NCI-H510A (cell line): ENCODE data around the gene ADGRB2.
A peak's percentile ranks its signal among the peaks of the same experiment; 100 is the strongest.

Source experiments
- DNase-seq: peaks from one replicate; lab custom pipeline; 2025; lab: John Stamatoyannopoulos, UW

Gene ADGRB2

GRCh38 chr1:31795801-31796621, 31.9 kb upstream of the ADGRB2 start:
- no peak for DNase-seq

DNA sequence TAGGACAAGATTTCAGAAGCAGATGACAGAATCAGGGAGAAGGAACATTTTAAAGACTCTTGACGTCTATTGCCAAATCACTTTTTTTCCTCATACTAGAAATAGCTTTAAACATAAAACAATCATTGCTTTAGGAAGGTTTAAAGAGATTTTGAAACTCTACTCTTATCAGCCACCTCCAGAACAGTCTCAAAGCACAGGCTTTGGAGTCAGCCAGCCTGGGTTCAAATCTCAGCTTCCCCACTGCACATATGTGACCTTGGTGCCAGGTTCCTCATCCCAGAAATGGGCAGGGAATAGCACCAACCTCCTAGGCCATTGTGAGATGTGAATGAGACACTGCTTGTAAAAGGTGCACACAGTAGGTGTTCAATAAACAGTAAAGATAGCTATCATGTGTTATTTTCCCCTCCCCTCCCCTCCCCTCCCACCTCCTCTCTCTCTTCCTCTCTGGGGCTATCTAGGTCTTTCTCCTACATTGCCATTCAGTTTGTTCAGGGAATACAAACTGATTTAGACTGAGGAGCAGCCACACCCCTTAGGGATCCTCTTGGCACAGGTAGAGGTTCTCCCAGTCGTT, 31.0 kb upstream of the ADGRB2 start:
- no peak for DNase-seq

GRCh38 chr1:31793586-31794285, 29.6 kb upstream of the ADGRB2 start:
- no peak for DNase-seq

GRCh38 chr1:31793086-31793485, 28.9 kb upstream of the ADGRB2 start:
- DNase-seq: no peak

- no peak for DNase-seq
Measured at GRCh38 chr1:31792541-31792940, 28.4 kb upstream of the ADGRB2 start.

GRCh38 chr1:31792116-31792515, 28.0 kb upstream of the ADGRB2 start:
- DNase-seq: no peak

DNA sequence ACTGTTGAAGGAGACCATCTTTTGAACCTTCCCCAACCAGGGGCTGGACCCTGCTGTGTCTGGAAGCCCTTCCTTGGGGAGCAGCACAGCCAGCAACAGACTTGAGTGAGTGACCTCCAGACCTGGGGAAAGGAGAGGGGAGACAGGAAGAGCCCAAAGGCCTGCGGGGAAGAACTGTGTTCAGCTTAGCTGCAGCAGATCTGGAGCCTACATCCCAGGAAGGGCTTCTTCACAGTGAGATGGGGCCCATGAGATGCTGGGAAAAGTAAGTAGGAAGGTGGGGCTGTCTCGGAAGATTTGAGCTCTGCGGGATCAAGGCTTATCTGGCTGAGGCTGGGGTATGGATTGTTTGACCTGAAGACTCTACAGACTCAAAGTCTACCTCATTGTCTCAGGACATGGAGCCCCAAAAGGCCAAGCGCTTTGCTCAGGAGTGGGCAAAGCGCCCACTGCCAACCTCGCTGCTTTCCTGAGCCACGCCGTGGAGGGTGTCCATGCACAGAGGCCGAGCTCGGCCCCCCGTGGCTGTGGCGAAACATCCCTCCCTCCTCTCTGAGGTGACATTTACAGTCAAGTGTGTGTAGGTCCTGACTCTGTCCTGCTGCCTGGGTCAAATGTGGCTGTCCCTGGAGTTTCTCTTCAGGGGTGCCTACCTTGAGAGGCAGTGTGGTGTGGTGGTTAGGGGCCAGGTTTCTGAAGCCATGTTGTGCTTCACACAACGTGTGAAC, 27.2 kb upstream of the ADGRB2 start:
- DNase-seq: no peak

DNA sequence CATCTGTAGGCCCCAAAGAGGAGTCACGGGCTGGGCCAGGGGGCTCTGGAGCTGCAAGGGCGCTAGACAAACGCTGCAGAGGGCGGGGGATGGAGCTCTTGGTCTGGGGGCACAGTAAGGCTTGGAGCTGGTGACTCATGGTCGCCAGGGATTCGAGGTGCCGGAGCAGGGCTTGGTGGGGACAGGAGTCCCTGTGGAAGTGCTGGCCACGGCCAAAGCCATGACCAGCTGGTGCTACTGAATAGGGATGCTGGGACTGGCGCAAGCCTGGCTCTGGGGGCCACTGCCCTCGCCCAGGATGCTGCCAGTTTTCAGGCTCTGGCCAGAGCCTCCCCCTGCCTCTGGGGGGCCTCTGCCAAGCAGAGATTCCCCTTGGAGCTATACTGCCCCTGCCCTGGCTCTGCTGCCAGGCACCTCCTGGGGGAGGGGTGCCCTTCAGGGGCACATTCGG, 26.5 kb upstream of the ADGRB2 start:
- DNase-seq: no peak

DNA sequence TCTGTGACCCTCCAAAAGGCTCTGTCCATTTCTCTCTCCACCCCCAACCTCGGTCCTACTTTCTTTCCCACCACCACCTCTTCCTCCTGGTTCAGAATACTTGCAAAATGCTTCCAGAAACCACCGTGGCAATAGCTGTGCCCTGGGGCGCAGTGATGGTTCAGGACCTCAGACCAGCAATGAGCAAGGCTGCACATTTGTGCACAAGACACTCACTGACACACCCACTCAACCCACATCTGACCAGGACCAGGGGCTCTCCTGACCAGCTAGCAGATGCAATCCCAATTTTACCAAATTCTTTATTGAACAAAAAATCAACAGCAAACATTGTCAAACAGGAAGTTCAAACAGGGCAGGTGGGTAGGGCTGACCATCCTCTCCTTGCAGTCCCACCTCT, 26.0 kb upstream of the ADGRB2 start:
- DNase-seq: no peak

DNA sequence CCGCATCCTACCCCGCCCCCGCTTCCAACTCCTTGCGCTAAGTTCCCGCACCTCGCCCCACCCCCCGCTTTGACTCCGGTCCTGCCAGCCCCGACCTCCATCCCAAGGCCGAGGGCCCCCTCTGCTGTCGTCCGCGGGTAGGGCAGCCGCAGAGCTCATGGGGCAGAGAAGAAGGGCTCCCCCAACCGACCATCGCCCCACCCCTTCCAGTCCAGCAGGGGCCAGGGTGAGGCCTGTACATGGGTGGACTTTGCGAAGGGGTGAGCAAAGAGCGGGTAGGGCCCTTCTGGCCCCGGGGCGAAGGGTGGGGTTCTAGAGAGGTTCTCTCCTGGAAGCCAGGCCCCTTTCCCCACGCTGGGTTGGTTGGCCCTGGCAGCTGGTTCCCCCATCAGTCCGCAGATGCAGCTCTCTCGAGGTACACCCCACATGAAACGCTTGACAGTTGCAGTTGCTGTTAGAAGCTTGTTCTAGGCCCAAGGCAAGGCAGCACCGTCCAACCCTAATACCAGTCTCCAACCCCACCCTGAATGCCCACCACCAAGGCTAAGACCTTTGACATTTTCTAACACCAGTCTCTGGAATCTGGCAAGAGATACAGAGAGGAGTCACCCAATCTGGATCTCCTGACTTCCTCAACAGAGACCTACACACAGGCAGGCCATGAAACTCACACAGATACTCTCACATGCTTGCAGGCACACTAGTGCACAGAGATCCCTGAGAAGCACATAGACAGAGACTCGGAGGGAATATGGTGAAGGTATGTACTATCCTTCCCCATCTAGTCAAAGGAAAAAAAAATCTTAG, 25.3 kb upstream of the ADGRB2 start:
- DNase-seq: peak; percentile 65

- no peak for DNase-seq
Measured at GRCh38 chr1:31788825-31789256, 24.7 kb upstream of the ADGRB2 start.

DNA sequence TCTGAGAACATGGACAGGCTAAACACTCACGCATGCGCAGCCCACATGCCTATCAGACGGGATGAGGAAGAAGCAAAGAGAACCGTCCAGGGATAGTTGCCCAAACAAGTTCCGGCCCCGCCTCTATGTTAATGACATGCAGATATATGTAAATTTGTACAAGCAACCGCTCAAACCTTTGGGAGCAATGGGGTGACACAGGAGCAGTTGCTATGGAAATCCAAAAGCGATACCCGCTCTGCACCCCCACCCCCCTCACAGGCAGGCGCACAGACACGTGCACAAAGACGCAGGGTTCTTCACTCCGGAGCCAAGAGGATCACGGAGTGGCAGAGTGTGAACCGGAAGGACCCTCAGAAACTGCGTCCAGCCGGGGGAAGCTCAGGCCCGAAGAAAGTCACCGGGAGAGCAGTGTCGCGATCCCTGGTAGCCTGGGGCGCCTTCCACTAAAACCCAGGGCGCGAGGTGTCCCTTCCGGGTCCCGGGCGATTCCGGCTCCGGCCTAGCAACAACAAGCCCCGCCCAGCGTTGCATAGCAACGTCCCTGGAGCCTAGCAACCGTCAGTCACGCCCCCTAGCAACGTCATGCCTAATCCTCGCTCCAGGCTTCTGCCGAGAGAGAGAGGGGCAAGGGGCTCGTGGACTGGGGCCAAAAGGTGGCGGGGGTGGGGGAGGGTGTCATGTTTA, 24.1 kb upstream of the ADGRB2 start:
- DNase-seq: peak; percentile 48

DNA sequence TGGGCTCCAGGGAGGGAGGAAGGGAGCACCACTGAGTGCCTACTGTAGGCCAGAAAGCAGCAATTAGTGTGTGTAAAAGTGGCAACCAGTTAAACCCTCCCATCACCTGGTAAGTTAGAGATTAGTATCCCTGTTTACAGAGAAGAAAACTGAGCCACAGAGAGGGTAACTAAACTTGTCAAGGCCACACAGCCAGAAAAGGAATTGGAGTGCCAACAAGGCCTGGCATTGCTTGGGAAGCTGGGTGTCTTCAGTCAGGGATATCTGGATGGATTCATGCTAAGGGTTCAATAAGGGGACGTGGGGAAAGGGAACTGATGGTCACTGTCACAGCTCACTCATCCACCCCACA, 23.6 kb upstream of the ADGRB2 start:
- no peak for DNase-seq

DNA sequence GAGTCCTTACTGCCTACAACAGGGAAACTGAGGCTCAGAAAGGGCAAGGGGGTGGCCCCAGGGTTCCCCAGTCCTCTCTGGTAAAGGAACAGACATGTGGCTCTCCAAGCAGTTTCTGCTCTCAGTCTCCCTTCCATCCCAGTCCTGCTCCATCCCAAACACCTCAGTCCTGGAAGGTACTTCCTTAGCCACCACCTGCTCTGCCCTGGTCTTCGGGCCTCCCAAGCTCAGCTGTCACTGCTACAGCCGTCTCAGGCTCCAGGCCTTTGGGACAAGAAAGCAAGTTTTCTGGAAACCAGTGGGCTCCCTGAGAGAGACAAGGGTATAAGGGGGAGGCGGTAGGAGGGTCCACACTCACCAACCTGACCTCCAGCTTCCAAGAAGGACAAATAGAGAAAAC, 23.1 kb upstream of the ADGRB2 start:
- no peak for DNase-seq

- DNase-seq: no peak
Measured at GRCh38 chr1:31786366-31787060, 22.4 kb upstream of the ADGRB2 start.

DNA sequence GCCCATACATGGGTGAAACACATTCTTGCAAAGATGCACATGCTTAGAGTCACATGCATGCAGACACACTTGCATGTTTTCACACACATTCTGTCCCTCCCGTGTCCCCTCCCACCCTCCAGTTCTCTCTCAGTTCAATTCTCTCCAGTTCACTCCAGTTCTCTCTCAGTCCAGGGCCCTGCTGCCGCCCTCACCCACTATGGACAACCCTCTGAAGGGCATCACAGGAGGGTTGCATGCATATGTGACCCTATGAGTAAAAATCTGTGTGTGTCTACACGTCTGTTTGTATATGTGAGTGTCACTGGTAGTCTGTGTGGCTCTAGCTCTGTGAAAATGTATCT, 21.8 kb upstream of the ADGRB2 start:
- no peak for DNase-seq

DNA sequence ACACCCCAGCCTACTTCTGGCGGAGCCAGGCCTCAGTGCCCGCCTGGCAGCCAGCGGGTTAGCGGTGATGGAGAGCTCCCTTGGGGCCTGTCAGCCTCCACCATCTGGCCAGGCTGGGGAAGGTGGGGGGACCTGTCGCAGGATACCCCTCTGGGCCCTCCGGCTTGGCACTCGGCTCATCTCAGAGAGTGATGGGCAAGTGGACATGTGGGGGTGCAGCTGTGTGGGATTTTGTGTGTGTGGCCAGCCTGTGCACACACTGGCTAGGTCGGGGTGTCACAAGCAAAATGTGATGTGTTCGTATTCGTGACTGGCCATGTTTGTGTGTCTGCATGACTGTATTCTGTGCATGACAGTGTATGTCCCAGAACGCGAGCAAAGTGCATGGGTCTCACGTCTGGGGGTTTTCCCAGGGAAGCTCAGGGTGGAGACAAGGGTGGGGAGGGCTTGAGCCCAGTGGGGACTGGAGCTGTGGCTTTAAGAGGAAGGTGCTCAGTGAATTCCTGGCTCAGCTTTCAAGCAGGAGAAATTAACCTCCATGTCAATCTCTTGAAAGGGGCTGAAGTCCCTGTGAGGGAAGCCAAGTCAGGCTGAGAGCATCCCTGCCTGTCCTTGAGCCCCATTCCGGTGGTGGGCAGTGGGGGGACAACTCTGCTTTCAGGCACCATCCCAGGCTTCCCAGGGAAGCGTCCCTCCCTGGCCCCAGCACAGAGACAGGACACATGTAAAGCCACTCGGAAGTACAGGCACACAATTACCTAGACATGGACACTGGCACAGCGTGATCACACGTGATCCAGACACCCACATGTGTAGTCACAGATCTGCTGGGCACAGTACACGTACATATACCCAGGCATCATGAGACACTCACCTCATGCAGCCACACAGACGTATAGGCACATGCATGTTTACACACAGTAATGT, 21.1 kb upstream of the ADGRB2 start:
- no peak for DNase-seq

DNA sequence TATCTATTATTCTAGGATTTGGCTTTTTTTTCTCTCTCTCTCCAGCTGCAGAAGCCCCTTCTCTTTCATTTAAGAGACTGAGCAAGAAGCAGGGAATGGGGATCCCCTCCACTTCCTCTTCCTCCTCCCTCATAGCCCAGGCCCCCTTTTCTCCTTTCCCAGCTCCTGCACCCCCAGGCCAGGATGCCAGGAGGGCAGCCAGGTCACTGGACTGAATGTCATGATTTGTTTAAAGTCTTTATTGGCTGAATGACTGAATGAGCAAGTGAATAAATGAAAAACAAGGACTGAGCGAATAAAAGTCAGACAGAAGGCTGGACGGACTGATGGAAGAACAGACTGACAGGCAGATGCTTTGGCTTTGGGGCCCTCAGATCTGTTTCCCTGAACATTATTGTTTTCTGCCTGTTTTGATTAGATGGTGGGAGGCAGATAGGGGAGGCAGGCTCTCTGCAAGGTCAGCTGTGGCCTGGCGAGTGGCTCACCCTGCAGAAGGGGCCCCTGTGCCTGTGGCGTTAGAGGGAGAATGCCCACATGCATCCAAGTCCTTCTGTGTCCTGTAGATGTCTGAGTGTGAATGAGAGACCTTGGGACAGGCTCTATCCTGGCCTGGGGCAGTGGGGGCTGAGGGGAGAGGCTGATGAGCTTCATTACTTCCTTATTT, 20.3 kb upstream of the ADGRB2 start:
- no peak for DNase-seq

DNA sequence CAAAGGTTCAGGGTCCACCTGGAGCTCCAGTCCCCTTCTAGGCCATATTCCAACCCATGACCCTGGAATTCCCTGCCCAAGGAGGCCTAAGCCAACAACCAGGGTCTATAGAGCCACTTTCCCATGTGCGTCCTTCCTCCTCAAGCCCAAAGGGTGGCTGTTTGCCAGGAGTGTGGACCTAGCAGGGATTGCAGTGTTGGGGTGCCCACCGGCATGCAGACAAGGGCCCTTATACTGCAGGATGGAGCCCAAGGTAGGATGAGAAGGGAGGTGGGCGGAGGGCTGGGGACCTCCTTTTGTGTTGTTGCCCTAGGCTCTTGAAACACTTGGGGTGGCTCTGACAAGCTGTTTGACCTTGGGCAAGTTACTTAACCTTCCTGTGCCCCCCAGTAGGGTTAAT, 19.7 kb upstream of the ADGRB2 start:
- DNase-seq: no peak
